ENCODE data around the gene SUGT1. TPM values are rescaled to one million over a fixed set of nuclear protein-coding genes. Genes with fewer than 3 reads are reported as not detected.

SUGT1 gene
- total RNA-seq, 4 donors from 2014 or later, result 18.7 to 38.9 (median 25.3) TPM

DNA sequence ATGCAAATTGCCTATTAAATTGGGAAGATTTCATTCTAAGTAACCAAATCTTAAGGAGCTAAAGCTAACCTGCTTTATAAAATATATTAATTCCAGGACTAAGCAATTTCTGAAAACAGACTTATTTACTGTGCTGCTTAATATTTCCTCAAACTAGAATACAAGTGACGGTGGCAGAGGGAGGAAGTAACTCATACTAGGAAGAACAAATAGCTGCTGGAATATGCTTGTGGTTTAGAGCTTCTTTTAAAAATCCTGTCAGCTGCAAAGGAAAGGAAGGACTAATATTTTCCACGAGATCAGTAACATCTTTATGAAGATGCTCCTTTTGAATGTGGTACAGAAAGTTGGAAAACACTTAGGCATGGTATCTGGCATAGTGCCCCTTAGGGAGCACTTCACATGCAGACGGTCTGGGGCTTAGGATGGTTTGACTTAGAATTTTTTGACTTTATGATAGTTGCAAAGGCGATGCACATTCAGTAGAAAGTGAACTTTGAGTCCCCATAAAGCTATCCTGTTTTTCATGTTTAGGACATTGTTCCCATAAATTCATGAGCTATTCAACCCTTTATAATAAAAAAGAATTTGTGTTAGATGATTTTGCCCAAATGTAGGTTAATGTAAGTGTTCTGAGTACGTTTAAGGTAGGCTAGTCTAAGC lies 13.8 kb upstream of the SUGT1 start:
- H3K4me3 ChIP-seq, result no peak overlapping the region
- H3K27me3 ChIP-seq, result no peaks in the 10 kb centered on the region
- no peak overlapping the region for H3K27ac ChIP-seq
- no peak for DNase-seq
- H3K36me3 ChIP-seq, result peaks cover 0 to 6% (median 2%) of the 10 kb centered on the region in 4 donors
- WGBS, 2 donors (ENCODE audit: low coverage in 1 of 2), result 54 to 68% methylated on average over 5 of the region's 5 CpGs
- H3K4me1 ChIP-seq, result no peaks in the 10 kb centered on the region
- intact Hi-C loops (cut with DNase I; ENCODE audit: low total_unique reads) (no loop called here), in situ Hi-C loops (cut with MboI; ENCODE audit: low pct_ligation_motif_present in 1 of 4, low pct_unique_long_range_greater_than_20kb in 1 of 4, low sequenced_read_pairs in 3 of 4) (no loop called here)
- no peaks in the 10 kb centered on the region for H3K9me3 ChIP-seq
- TF ChIP-seq, protein P1, sequence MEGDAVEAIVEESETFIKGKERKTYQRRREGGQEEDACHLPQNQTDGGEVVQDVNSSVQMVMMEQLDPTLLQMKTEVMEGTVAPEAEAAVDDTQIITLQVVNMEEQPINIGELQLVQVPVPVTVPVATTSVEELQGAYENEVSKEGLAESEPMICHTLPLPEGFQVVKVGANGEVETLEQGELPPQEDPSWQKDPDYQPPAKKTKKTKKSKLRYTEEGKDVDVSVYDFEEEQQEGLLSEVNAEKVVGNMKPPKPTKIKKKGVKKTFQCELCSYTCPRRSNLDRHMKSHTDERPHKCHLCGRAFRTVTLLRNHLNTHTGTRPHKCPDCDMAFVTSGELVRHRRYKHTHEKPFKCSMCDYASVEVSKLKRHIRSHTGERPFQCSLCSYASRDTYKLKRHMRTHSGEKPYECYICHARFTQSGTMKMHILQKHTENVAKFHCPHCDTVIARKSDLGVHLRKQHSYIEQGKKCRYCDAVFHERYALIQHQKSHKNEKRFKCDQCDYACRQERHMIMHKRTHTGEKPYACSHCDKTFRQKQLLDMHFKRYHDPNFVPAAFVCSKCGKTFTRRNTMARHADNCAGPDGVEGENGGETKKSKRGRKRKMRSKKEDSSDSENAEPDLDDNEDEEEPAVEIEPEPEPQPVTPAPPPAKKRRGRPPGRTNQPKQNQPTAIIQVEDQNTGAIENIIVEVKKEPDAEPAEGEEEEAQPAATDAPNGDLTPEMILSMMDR (IDR thresholded peaks at IDR 0.05), result no peak
- TF ChIP-seq EP300 (IDR thresholded peaks at IDR 0.05; ENCODE audit: low read depth) (no peak), POLR2A (IDR thresholded peaks at IDR 0.05) (no peak), POLR2AphosphoS5 (IDR thresholded peaks at IDR 0.05) (no peak)

- 100% methylated on average over 1 to 7 of the region's 7 CpGs for WGBS, 2 donors (ENCODE audit: low coverage in 1 of 2)
- no peak for TF ChIP-seq EP300 (IDR thresholded peaks at IDR 0.05; ENCODE audit: low read depth)
- TF ChIP-seq, protein P1 (IDR thresholded peaks at IDR 0.05), result no peak
- no peak for TF ChIP-seq POLR2A (IDR thresholded peaks at IDR 0.05)
- no peak for TF ChIP-seq POLR2AphosphoS5 (IDR thresholded peaks at IDR 0.05)
- Histone ChIP-seq H3K4me1 (peaks cover 0 to 9% (median 3%) of the 10 kb centered on the region in 4 donors), H3K4me3 (no peak within 1 kb of the TSS), H3K9me3 (no peaks in the 10 kb centered on the region), H3K27me3 (no peaks in the 10 kb centered on the region), H3K27ac (no peak within 1 kb of the TSS), H3K36me3 (peaks cover 0 to 6% (median 2%) of the 10 kb centered on the region in 4 donors)
- DNase-seq, result no peak
- intact Hi-C loops (cut with DNase I; ENCODE audit: low total_unique reads) (no loop called here), in situ Hi-C loops (cut with MboI; ENCODE audit: low pct_ligation_motif_present in 1 of 4, low pct_unique_long_range_greater_than_20kb in 1 of 4, low sequenced_read_pairs in 3 of 4) (no loop called here)
Observed at GRCh38 chr13:52642131-52642530, 10.5 kb upstream of the SUGT1 start, which contains the start of gene HNRNPA1L2. HNRNPA1L2 (plus strand) TSS chr13:52642431; CDS start chr13:52642493, 62 bp downstream.

- Histone ChIP-seq H3K4me1 (peaks cover 0 to 9% (median 3%) of the 10 kb centered on the region in 4 donors), H3K9me3 (no peaks in the 10 kb centered on the region), H3K36me3 (peaks cover 0 to 6% (median 0%) of the 10 kb centered on the region in 4 donors), H3K4me3 (no peak overlapping the region), H3K27ac (no peak overlapping the region), H3K27me3 (no peaks in the 10 kb centered on the region)
- in situ Hi-C loops (cut with MboI; ENCODE audit: low pct_ligation_motif_present in 1 of 4, low pct_unique_long_range_greater_than_20kb in 1 of 4, low sequenced_read_pairs in 3 of 4) (no loop called here), intact Hi-C loops (cut with DNase I; ENCODE audit: low total_unique reads) (no loop called here)
- DNase-seq, result no peak
- TF ChIP-seq, protein P1 (IDR thresholded peaks at IDR 0.05), result no peak
- TF ChIP-seq POLR2A (IDR thresholded peaks at IDR 0.05) (no peak), EP300 (IDR thresholded peaks at IDR 0.05; ENCODE audit: low read depth) (no peak)
- WGBS, 2 donors (ENCODE audit: low coverage in 1 of 2), result 74 to 100% methylated on average over 1 to 3 of the region's 3 CpGs
Observed at GRCh38 chr13:52644108-52644507, 8.5 kb upstream of the SUGT1 start.

DNA sequence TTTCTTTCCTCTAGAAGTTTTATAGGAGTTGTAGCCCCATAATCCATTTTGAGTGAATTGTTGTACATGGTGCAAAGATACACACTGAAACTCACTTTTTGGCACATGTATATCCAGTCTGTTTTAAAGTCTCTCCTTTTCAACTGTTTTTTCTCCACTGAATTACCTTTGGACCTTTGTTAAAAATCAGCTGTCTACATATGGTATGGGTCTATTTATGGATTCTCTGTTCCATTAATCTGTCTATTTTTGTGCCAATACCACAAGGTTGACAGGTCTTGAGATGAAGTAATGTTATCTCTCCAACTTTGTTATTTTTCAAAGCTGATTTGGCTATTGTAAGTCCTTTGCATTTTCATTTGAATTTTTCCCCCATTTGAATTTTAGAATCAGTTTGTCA lies 5.7 kb upstream of the SUGT1 start:
- in situ Hi-C loops (cut with MboI; ENCODE audit: low pct_ligation_motif_present in 1 of 4, low pct_unique_long_range_greater_than_20kb in 1 of 4, low sequenced_read_pairs in 3 of 4), result no loop called here
- no peak overlapping the region for H3K4me3 ChIP-seq
- intact Hi-C loops (cut with DNase I; ENCODE audit: low total_unique reads), result no loop called here
- no peak for DNase-seq
- no peaks in the 10 kb centered on the region for H3K27me3 ChIP-seq
- no peak for TF ChIP-seq POLR2AphosphoS5 (IDR thresholded peaks at IDR 0.05)
- TF ChIP-seq, protein P1 (IDR thresholded peaks at IDR 0.05), result no peak
- TF ChIP-seq POLR2A (IDR thresholded peaks at IDR 0.05), result no peak
- TF ChIP-seq EP300 (IDR thresholded peaks at IDR 0.05; ENCODE audit: low read depth), result no peak
- H3K9me3 ChIP-seq, result no peaks in the 10 kb centered on the region
- no peaks in the 10 kb centered on the region for H3K36me3 ChIP-seq
- H3K4me1 ChIP-seq, result peaks cover 7 to 21% (median 11%) of the 10 kb centered on the region in 4 donors
- H3K27ac ChIP-seq, result peak overlapping the region in 1 of 4 donors; percentile 11

All from transverse colon (tissue), 4 donors.